A549 (cell line): ENCODE data around the gene DNM3.

Experiments used
- JUN ChIP-seq, 2 experiments: fragments of >200 bp; sonication (Bioruptor Twin); formaldehyde crosslinking; IDR thresholded peaks; 2 replicates in 1 of 2; 3 replicates in 1 of 2; pipeline ENCODE4 v1.6.1; 2016 to 2017
- TF ChIP-seq, protein P1 (sequence below): fragments of >200 bp; sonication (Bioruptor Twin); formaldehyde crosslinking; IDR thresholded peaks from 3 replicates; pipeline ENCODE4 v1.5.1; 2016

DNA sequence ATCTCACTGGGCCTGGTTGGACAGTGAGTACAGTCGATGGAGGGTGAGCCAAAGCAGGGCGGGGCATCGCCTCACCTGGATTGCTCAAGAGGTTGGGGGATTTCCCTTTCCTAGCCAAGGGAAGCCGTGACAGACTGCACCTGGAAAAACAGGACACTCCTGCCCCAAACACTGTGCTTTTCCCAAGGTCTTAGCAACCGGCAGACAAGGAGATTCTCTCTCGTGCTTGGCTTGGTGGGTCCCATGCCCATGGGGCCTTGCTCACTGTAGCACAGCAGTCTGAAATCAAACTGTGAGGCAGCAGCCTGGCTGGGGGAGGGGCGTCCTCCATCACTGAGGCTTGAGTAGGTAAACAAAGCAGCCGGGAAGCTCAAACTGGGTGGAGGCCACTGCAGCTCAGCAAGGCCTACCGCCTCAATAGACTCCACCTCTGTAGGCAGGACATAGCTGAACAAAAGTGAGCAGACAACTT is 590.5 kb downstream of the DNM3 start:
- TF ChIP-seq JUN (IDR thresholded peaks at IDR 0.05) = no peak
- TF ChIP-seq, protein P1, sequence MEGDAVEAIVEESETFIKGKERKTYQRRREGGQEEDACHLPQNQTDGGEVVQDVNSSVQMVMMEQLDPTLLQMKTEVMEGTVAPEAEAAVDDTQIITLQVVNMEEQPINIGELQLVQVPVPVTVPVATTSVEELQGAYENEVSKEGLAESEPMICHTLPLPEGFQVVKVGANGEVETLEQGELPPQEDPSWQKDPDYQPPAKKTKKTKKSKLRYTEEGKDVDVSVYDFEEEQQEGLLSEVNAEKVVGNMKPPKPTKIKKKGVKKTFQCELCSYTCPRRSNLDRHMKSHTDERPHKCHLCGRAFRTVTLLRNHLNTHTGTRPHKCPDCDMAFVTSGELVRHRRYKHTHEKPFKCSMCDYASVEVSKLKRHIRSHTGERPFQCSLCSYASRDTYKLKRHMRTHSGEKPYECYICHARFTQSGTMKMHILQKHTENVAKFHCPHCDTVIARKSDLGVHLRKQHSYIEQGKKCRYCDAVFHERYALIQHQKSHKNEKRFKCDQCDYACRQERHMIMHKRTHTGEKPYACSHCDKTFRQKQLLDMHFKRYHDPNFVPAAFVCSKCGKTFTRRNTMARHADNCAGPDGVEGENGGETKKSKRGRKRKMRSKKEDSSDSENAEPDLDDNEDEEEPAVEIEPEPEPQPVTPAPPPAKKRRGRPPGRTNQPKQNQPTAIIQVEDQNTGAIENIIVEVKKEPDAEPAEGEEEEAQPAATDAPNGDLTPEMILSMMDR = no peak
